CD14-positive monocyte (primary cell): ENCODE results near the gene ITK. TPM values are rescaled to one million over a fixed set of nuclear protein-coding genes. Genes with fewer than 3 reads are reported as not detected.

Experiments
- DNase-seq, 3 donors: peaks; one replicate each; pipeline ENCODE4 v3.0.0-alpha.2; 2011 to 2022
- H2AFZ ChIP-seq: 2 replicates; pipeline ENCODE4 v1.6.0; 2012; ENCODE audit warnings: mild to moderate bottlenecking, low read depth, low read length, inconsistent platforms; ENCODE audit not compliant: insufficient read depth, poor library complexity, severe bottlenecking
- H3K27ac ChIP-seq, 2 donors: 1 replicate in 1 of 2; 2 replicates in 1 of 2; pipeline ENCODE4 v1.5.1; 2012 to 2013; ENCODE audit warnings: low read length in 2 of 2, control low read depth in 1 of 2, inconsistent platforms in 1 of 2, low read depth in 1 of 2, mild to moderate bottlenecking in 1 of 2
- H3K27me3 ChIP-seq, 2 donors: one replicate each; pipeline versions ENCODE4 v1.6.0 to v1.6.1; 2011 to 2013; ENCODE audit warnings: low read length in 2 of 2; ENCODE audit not compliant: control insufficient read depth in 2 of 2, insufficient read depth in 2 of 2
- H3K36me3 ChIP-seq, 2 donors: replicated peaks in 1 of 2; 1 replicate in 1 of 2; 2 replicates in 1 of 2; pipeline versions ENCODE4 v1.5.1 to v1.6.1; 2012 to 2013; ENCODE audit warnings: low read length in 2 of 2, control low read depth in 1 of 2, inconsistent platforms in 1 of 2, mild to moderate bottlenecking in 1 of 2; ENCODE audit not compliant: insufficient read depth in 2 of 2, control insufficient read depth in 1 of 2
- H3K4me1 ChIP-seq, 2 donors: 1 replicate in 1 of 2; 2 replicates in 1 of 2; pipeline versions ENCODE4 v1.5.1 to v1.6.1; 2012 to 2013; ENCODE audit warnings: low read length in 2 of 2, control low read depth in 1 of 2, inconsistent platforms in 1 of 2, mild to moderate bottlenecking in 1 of 2, moderate library complexity in 1 of 2; ENCODE audit not compliant: insufficient read depth in 2 of 2, control insufficient read depth in 1 of 2
- H3K4me2 ChIP-seq: replicated peaks from 2 replicates; pipeline ENCODE3; 2012; ENCODE audit warnings: low read length, moderate library complexity, mild to moderate bottlenecking; ENCODE audit not compliant: poor library complexity, severe bottlenecking; ENCODE audit errors: extremely low read depth
- H3K4me3 ChIP-seq, 3 experiments: fragments of 200-600 bp in 1 of 3; sonication (generic) in 1 of 3; replicated peaks in 1 of 3; 1 replicate in 2 of 3; 2 replicates in 1 of 3; pipeline ENCODE4 v1.5.1; 2011 to 2013; ENCODE audit warnings: low read length in 3 of 3, mild to moderate bottlenecking in 3 of 3, control low read depth in 2 of 3, low read depth in 2 of 3, inconsistent platforms in 1 of 3, moderate library complexity in 1 of 3
- H3K79me2 ChIP-seq: 2 replicates; pipeline ENCODE4 v1.6.0; 2012; ENCODE audit warnings: mild to moderate bottlenecking, control low read depth, inconsistent platforms, low read length, moderate library complexity; ENCODE audit not compliant: insufficient read depth
- H3K9ac ChIP-seq: 2 replicates; pipeline ENCODE4 v1.6.0; 2017; ENCODE audit warnings: low read length, mild to moderate bottlenecking; ENCODE audit not compliant: insufficient read depth, poor library complexity, severe bottlenecking
- H3K9me3 ChIP-seq, 2 donors: replicated peaks in 1 of 2; 1 replicate in 1 of 2; 2 replicates in 1 of 2; pipeline versions ENCODE4 v1.5.1 to v1.6.1; 2012 to 2013; ENCODE audit warnings: low read length in 2 of 2, control low read depth in 1 of 2; ENCODE audit not compliant: control insufficient read depth in 1 of 2, insufficient read depth in 1 of 2
- H4K20me1 ChIP-seq: 2 replicates; pipeline ENCODE4 v1.6.0; 2012; ENCODE audit warnings: mild to moderate bottlenecking, low read length, control low read depth, moderate library complexity; ENCODE audit not compliant: insufficient read depth
- H3K27ac Mint-ChIP-seq, 7 donors: one replicate each; pipeline ENCODE4 v1.8.0; 2020; ENCODE audit warnings: mild to moderate bottlenecking in 7 of 7, mixed read lengths in 7 of 7, moderate library complexity in 6 of 7, inconsistent platforms in 2 of 7
- H3K27me3 Mint-ChIP-seq, 3 donors: one replicate each; pipeline ENCODE4 v1.8.0; 2021 to 2022; ENCODE audit warnings: low read depth in 3 of 3, mild to moderate bottlenecking in 3 of 3, mixed read lengths in 3 of 3, moderate library complexity in 3 of 3, inconsistent platforms in 1 of 3
- H3K36me3 Mint-ChIP-seq, 2 donors: one replicate each; pipeline ENCODE4 v1.8.0; 2020; ENCODE audit warnings: mixed read lengths in 2 of 2, inconsistent platforms in 1 of 2, mild to moderate bottlenecking in 1 of 2
- H3K4me1 Mint-ChIP-seq: one replicate; pipeline ENCODE4 v1.8.0; 2020; ENCODE audit warnings: mild to moderate bottlenecking, mixed read lengths
- H3K4me3 Mint-ChIP-seq, 2 donors: one replicate each; pipeline ENCODE4 v1.8.0; 2020; ENCODE audit warnings: mild to moderate bottlenecking in 2 of 2, mixed read lengths in 2 of 2, moderate library complexity in 1 of 2
- H3K9me3 Mint-ChIP-seq, 7 donors: one replicate each; pipeline ENCODE4 v1.8.0; 2020 to 2022; ENCODE audit warnings: mixed read lengths in 7 of 7, mild to moderate bottlenecking in 6 of 7, moderate library complexity in 6 of 7, inconsistent platforms in 2 of 7
- WGBS: methylation state at CpG from one replicate; pipeline ENCODE4 v1.1.5; 2013; ENCODE audit warnings: missing lambda C conversion rate; ENCODE audit not compliant: insufficient coverage; 5-methylcytosine and 5-hydroxymethylcytosine counted together
- intact Hi-C, 2 donors: fragments of 100-400 bp; cut with micrococcal nuclease; formaldehyde crosslinking; loops; one replicate each; pipeline versions ENCODE4 v1.15.0 to v1.15.1; 2023
- polyA plus RNA-seq, 3 donors: library from polyadenylated mRNA; depleted of rRNA in 1 of 3; unstranded in 2 of 3; stranded (reverse) in 1 of 3; fragments of 300-500 nt in 2 of 3; fragments of >200 nt in 1 of 3; fragmentation: Illumina TruSeq in 2 of 3; gene quantifications; 1 replicate in 2 of 3; 2 replicates in 1 of 3; pipeline ENCODE4 v1.2.3, GENCODE V29; 2012 to 2021
- TF ChIP-seq, protein P1 (sequence below): fragments of 200-600 bp; IDR thresholded peaks from one replicate; pipeline ENCODE4 v1.8.0; 2022; ENCODE audit warnings: antibody characterized with exemption, mild to moderate bottlenecking

The ITK gene
- polyA plus RNA-seq, 3 donors = 0.03 to 0.60 (median 0.39) TPM

DNA sequence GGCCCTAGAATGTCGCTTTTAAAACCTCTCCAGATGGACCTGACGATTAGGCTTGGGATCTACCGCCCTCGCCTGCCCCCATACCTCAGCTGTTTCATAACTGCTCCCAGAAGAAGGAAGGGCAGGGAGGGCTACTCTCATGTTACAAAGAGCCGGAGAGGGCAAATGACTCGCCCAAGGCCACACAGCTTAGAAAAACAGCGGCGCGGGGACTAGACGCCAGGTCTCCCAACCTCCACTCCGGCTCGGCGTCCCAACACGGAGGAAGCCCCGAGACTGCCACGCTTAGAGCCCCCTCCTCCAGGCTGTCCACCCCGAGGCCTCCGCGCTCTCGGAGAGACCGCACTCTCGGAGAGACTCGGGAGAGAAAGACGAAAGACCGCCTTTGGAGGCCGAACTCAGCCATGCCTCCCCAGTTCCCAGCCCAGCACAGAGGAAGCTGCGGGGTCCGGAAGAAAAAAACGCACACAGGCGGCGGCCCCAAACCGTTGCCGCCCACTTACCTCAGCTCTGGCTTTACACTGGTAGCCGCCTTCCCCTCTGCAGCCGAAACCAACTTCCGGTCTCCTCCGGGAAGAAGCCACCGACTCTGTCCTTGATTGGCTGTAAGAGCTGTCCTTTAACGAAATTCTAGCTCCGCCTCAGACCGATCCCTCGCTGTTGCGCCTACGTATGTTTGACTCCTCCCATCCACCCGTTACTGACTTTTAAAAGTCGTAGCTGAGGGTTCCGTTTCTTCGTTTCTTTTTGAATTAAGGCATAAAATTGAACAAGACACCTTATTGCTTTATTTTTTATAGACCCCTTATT, 38.1 kb upstream of the ITK start, which contains the start of gene MED7:
Gene MED7 (minus strand): TSS at position 549 of the 810 bp plus-strand sequence. CDS start 3,434 bp downstream, outside the sequence.
- peaks cover 22 to 29% of the 10 kb centered on the region in 2 donors for H3K36me3 Mint-ChIP-seq
- intact Hi-C loops = loop anchor here (1.0 to 10.0 kb wide), 3 partner anchors 42 to 312 kb away; no protein-coding TSS in a partner anchor
- Histone ChIP-seq H3K27me3 (no peaks in the 10 kb centered on the region), H3K9ac (peak within 1 kb of the TSS; percentile 97), H3K79me2 (peaks cover 45% of the 10 kb centered on the region), H2AFZ (peak within 1 kb of the TSS; percentile 94), H3K36me3 (peaks cover 17 to 23% of the 10 kb centered on the region in 2 donors), H3K4me2 (peak within 1 kb of the TSS; percentile 84), H3K27ac (peak within 1 kb of the TSS; percentile 94 to 99), H3K9me3 (no peaks in the 10 kb centered on the region), H4K20me1 (no peaks in the 10 kb centered on the region), H3K4me3 (peak within 1 kb of the TSS; percentile 87 to 94 (median 89)), H3K4me1 (peaks cover 14 to 21% of the 10 kb centered on the region in 2 donors)
- DNase-seq = peak; percentile 98 to 99 (median 98)
- H3K27me3 Mint-ChIP-seq = peaks cover 0 to 3% (median 0%) of the 10 kb centered on the region in 3 donors
- no peaks in the 10 kb centered on the region for H3K9me3 Mint-ChIP-seq
- TF ChIP-seq, protein P1, sequence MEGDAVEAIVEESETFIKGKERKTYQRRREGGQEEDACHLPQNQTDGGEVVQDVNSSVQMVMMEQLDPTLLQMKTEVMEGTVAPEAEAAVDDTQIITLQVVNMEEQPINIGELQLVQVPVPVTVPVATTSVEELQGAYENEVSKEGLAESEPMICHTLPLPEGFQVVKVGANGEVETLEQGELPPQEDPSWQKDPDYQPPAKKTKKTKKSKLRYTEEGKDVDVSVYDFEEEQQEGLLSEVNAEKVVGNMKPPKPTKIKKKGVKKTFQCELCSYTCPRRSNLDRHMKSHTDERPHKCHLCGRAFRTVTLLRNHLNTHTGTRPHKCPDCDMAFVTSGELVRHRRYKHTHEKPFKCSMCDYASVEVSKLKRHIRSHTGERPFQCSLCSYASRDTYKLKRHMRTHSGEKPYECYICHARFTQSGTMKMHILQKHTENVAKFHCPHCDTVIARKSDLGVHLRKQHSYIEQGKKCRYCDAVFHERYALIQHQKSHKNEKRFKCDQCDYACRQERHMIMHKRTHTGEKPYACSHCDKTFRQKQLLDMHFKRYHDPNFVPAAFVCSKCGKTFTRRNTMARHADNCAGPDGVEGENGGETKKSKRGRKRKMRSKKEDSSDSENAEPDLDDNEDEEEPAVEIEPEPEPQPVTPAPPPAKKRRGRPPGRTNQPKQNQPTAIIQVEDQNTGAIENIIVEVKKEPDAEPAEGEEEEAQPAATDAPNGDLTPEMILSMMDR = no peak
- H3K4me3 Mint-ChIP-seq = peak within 1 kb of the TSS; percentile 94 to 99
- peak within 1 kb of the TSS; percentile 96 to 100 (median 98) for H3K27ac Mint-ChIP-seq
- peaks cover 26% of the 10 kb centered on the region for H3K4me1 Mint-ChIP-seq
- WGBS = 0% methylated on average over 37 of the region's 48 CpGs

DNA sequence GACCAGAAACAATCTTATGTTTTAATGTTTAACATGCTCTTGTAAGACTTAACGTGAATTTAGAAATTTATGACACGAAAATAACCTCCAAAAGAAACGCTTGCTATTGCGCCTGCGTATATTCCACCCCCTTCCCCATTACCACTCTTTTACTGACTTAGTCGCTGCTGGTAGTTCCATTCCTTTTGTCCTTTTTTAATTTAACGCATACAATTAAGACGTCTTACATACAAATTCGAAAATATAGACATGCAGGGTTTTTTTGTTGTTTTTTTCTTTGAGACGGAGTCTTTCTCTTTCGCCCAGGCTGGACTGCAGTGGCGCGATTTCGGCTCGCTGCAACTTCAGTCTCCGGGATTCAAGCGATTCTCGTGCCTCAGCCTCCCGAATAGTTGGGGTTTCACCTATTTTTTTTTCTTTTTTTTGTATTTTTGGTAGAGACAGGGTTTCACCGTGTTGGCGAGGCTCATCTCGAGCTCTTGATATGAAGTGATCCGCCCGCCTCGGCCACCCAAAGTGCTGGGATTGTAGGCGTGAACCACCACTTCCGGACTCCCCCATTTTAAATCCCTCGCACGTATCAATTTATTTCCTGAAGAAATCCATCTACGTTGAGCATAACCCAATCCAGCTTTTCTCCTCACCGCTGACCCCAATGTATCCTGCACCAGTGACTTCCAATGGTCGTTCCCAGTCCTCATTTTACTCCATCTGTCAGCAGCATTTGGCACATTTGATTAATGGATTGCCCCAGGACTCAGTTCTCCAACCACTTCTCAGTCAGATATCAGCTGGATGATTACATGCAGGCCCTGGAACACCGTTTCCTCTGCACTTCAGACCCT, 37.3 kb upstream of the ITK start:
- H3K9ac ChIP-seq = peak overlapping the region; percentile 97
- no peaks in the 10 kb centered on the region for H3K9me3 ChIP-seq
- no peaks in the 10 kb centered on the region for H3K27me3 ChIP-seq
- TF ChIP-seq, protein P1 = no peak
- Mint-ChIP-seq H3K9me3 (no peaks in the 10 kb centered on the region), H3K4me1 (peaks cover 26% of the 10 kb centered on the region), H3K4me3 (peak overlapping the region; percentile 94 to 99), H3K36me3 (peaks cover 14 to 21% of the 10 kb centered on the region in 2 donors), H3K27me3 (peaks cover 1 to 3% (median 3%) of the 10 kb centered on the region in 3 donors), H3K27ac (peak overlapping the region; percentile 96 to 100 (median 98))
- peak overlapping the region; percentile 87 to 94 (median 89) for H3K4me3 ChIP-seq
- peak overlapping the region; percentile 94 to 99 for H3K27ac ChIP-seq
- peaks cover 9 to 15% of the 10 kb centered on the region in 2 donors for H3K36me3 ChIP-seq
- no peaks in the 10 kb centered on the region for H4K20me1 ChIP-seq
- intact Hi-C loops = loop anchor here (1.0 to 10.0 kb wide), 3 partner anchors 43 to 311 kb away; no protein-coding TSS in a partner anchor
- peaks cover 14 to 21% of the 10 kb centered on the region in 2 donors for H3K4me1 ChIP-seq
- 8% methylated on average over 16 of the region's 33 CpGs for WGBS
- peak; percentile 10 to 16 (median 14) for DNase-seq
- peaks cover 39% of the 10 kb centered on the region for H3K79me2 ChIP-seq
- peak overlapping the region; percentile 84 for H3K4me2 ChIP-seq
- H2AFZ ChIP-seq = peak overlapping the region; percentile 94
